ENCODE data around the gene HUNK.

Gene HUNK

GRCh38 chr21:31945546-31945945 is 72.7 kb downstream of the HUNK start (continued):
- TF ChIP-seq, protein P1, sequence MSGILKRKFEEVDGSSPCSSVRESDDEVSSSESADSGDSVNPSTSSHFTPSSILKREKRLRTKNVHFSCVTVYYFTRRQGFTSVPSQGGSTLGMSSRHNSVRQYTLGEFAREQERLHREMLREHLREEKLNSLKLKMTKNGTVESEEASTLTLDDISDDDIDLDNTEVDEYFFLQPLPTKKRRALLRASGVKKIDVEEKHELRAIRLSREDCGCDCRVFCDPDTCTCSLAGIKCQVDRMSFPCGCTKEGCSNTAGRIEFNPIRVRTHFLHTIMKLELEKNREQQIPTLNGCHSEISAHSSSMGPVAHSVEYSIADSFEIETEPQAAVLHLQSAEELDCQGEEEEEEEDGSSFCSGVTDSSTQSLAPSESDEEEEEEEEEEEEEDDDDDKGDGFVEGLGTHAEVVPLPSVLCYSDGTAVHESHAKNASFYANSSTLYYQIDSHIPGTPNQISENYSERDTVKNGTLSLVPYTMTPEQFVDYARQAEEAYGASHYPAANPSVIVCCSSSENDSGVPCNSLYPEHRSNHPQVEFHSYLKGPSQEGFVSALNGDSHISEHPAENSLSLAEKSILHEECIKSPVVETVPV (CRISPR knock-in tag; IDR thresholded peaks at IDR 0.05), result no peak
- no peak for TF ChIP-seq ZNF8 (CRISPR knock-in tag; IDR thresholded peaks at IDR 0.05)

- TF ChIP-seq ZNF70 (CRISPR knock-in tag; IDR thresholded peaks at IDR 0.05) (no peak), CSDC2 (CRISPR knock-in tag; IDR thresholded peaks at IDR 0.05) (no peak), ZC3H10 (CRISPR knock-in tag; IDR thresholded peaks at IDR 0.05) (no peak), TCF4 (CRISPR knock-in tag; IDR thresholded peaks at IDR 0.05; ENCODE audit: borderline replicate concordance) (no peak), PATZ1 (CRISPR knock-in tag; IDR thresholded peaks at IDR 0.05; ENCODE audit: borderline replicate concordance) (no peak), PPARA (CRISPR knock-in tag; IDR thresholded peaks at IDR 0.05; ENCODE audit: borderline replicate concordance) (no peak), ZNF8 (CRISPR knock-in tag; IDR thresholded peaks at IDR 0.05) (no peak), TOX (CRISPR knock-in tag; IDR thresholded peaks at IDR 0.05; ENCODE audit: borderline replicate concordance) (no peak), ISL1 (CRISPR knock-in tag; IDR thresholded peaks at IDR 0.05) (no peak), ZFP30 (CRISPR knock-in tag; IDR thresholded peaks at IDR 0.05) (no peak), OSR1 (CRISPR knock-in tag; IDR thresholded peaks at IDR 0.05) (no peak), ZNF565 (CRISPR knock-in tag; conservative IDR thresholded peaks at IDR 0.05; ENCODE audit: low read depth) (no peak), BACH2 (CRISPR knock-in tag; IDR thresholded peaks at IDR 0.05; ENCODE audit: borderline replicate concordance) (no peak), POU6F1 (CRISPR knock-in tag; IDR thresholded peaks at IDR 0.05; ENCODE audit: borderline replicate concordance, low read depth) (no peak), GLIS3 (CRISPR knock-in tag; IDR thresholded peaks at IDR 0.05) (no peak), SNAI2 (CRISPR knock-in tag; IDR thresholded peaks at IDR 0.05) (no peak)
- TF ChIP-seq, protein P2, sequence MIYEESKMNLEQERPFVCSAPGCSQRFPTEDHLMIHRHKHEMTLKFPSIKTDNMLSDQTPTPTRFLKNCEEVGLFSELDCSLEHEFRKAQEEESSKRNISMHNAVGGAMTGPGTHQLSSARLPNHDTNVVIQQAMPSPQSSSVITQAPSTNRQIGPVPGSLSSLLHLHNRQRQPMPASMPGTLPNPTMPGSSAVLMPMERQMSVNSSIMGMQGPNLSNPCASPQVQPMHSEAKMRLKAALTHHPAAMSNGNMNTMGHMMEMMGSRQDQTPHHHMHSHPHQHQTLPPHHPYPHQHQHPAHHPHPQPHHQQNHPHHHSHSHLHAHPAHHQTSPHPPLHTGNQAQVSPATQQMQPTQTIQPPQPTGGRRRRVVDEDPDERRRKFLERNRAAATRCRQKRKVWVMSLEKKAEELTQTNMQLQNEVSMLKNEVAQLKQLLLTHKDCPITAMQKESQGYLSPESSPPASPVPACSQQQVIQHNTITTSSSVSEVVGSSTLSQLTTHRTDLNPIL (CRISPR knock-in tag; IDR thresholded peaks at IDR 0.05; ENCODE audit: low read depth), result no peak
- TF ChIP-seq, protein P1 (CRISPR knock-in tag; IDR thresholded peaks at IDR 0.05), result no peak
- no peak for ATAC-seq
Measured at GRCh38 chr21:31946231-31946630, 73.4 kb downstream of the HUNK start.

DNA sequence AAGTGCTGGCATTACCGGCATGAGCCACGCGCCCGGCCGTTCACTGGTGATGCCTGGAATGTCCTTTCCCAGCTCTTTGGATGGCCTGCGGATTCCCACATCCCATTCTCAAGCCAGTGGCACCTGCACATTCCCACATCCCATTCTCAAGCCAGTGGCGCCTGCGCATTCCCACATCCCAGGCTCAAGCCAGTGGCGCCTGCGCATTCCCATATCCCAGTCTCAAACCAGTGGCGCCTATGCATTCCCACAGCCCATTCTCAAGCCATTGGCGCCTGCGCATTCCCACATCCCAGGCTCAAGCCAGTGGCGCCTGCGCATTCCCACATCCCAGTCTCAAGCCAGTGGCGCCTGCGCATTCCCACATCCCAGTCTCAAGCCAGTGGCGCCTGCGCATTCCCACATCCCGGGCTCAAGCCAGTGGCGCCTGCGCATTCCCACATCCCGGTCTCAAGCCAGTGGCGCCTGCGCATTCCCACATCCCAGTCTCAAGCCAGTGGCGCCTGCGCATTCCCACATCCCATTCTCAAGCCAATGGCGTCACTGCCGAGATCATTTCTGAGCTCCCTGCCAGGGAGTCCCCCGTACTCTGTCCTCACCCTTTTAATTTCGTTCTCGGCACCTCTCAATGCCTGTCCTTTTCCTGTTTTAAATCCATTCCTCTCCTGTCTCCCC is 74.2 kb downstream of the HUNK start:
- ATAC-seq, result peak; percentile 86

GRCh38 chr21:31948676-31949075 is 75.9 kb downstream of the HUNK start:
- ATAC-seq, result no peak
- no peak for TF ChIP-seq ESRRG (CRISPR knock-in tag; IDR thresholded peaks at IDR 0.05)
- no peak for TF ChIP-seq GLIS3 (CRISPR knock-in tag; IDR thresholded peaks at IDR 0.05)
- TF ChIP-seq ARNTL (CRISPR knock-in tag; IDR thresholded peaks at IDR 0.05; ENCODE audit: borderline replicate concordance, low read depth), result no peak
- TF ChIP-seq, protein P3, sequence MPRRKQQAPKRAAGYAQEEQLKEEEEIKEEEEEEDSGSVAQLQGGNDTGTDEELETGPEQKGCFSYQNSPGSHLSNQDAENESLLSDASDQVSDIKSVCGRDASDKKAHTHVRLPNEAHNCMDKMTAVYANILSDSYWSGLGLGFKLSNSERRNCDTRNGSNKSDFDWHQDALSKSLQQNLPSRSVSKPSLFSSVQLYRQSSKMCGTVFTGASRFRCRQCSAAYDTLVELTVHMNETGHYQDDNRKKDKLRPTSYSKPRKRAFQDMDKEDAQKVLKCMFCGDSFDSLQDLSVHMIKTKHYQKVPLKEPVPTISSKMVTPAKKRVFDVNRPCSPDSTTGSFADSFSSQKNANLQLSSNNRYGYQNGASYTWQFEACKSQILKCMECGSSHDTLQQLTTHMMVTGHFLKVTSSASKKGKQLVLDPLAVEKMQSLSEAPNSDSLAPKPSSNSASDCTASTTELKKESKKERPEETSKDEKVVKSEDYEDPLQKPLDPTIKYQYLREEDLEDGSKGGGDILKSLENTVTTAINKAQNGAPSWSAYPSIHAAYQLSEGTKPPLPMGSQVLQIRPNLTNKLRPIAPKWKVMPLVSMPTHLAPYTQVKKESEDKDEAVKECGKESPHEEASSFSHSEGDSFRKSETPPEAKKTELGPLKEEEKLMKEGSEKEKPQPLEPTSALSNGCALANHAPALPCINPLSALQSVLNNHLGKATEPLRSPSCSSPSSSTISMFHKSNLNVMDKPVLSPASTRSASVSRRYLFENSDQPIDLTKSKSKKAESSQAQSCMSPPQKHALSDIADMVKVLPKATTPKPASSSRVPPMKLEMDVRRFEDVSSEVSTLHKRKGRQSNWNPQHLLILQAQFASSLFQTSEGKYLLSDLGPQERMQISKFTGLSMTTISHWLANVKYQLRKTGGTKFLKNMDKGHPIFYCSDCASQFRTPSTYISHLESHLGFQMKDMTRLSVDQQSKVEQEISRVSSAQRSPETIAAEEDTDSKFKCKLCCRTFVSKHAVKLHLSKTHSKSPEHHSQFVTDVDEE (CRISPR knock-in tag; IDR thresholded peaks at IDR 0.05), result no peak
- no peak for TF ChIP-seq TOX (CRISPR knock-in tag; IDR thresholded peaks at IDR 0.05; ENCODE audit: borderline replicate concordance)
- TF ChIP-seq RARB (CRISPR knock-in tag; IDR thresholded peaks at IDR 0.05), result no peak
- no peak for TF ChIP-seq SNAI2 (CRISPR knock-in tag; IDR thresholded peaks at IDR 0.05)
- TF ChIP-seq POU6F1 (CRISPR knock-in tag; IDR thresholded peaks at IDR 0.05; ENCODE audit: borderline replicate concordance, low read depth), result no peak

Data from SK-N-SH treated with all-trans-retinoic acid at 6 μM for 48 hours (cell line).